ENCODE results near the gene POU3F2. TPM values are rescaled to one million over a fixed set of nuclear protein-coding genes. Genes with fewer than 3 reads are reported as not detected.

Gene POU3F2
- total RNA-seq: not detected in 2 replicates

DNA sequence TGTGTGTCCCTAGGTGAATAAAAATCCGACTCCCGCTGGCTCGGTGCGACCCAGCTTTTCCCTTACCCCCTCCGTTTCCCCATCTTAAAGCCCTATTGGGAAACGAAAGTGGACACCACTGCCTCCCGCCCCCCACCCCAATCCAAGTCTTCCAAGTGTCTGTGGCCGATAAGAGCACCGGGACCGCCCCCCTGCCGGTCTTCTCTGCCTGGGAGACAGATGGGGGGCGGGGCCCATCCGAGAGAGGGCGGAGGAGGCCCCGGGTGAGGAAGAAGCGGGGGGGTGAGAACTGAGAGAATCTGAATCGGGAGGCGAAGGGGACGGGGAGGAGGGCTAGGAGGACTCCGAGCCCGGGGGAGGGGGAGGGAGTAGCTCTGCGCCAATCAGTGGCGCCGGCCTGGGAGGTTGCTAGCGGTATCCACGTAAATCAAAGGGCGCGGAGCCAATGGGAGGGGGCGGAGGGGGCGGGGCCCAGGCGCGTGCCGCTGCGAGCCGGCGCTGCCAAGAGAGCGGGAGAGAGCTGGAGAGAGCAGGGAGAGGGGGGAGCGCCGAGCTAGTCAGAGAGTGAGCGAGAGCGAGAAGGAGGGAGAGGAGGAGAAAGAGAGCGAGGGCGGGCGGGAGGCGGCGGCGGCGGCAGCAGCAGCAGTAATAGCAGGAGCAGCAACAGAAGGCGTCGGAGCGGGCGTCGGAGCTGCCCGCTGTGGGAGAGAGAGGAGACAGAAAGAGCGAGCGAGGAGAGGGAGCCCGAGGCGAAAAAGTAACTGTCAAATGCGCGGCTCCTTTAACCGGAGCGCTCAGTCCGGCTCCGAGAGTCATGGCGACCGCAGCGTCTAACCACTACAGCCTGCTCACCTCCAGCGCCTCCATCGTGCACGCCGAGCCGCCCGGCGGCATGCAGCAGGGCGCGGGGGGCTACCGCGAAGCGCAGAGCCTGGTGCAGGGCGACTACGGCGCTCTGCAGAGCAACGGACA is at the start of gene POU3F2:
Gene POU3F2 (plus strand): TSS at position 515 of the 972 bp plus-strand sequence. CDS start 300 bp downstream, at position 815.

Other genes starting within 250 kb of the POU3F2 start
- gene FBXL4, start 113.4 kb downstream of the POU3F2 start, total RNA-seq: 19.6 and 24.0 TPM in 2 replicates